ENCODE data around the gene SRL.
A peak's percentile ranks its signal among the peaks of the same experiment; 100 is the strongest.

The SRL gene

GRCh38 chr16:4266372-4266771 is 24.5 kb upstream of the SRL start:
- no peak overlapping the region for H3K27ac ChIP-seq
- TF ChIP-seq CTCF (conservative IDR thresholded peaks at IDR 0.05) = no peak

GRCh38 chr16:4265676-4266075 is 23.8 kb upstream of the SRL start:
- TF ChIP-seq CTCF (conservative IDR thresholded peaks at IDR 0.05) = no peak
- H3K27ac ChIP-seq = no peak overlapping the region

- H3K27ac ChIP-seq = no peak overlapping the region
These were observed 22.7 kb upstream of the SRL start for GRCh38 chr16:4264546-4264945.

GRCh38 chr16:4263504-4264436 is 21.9 kb upstream of the SRL start:
- TF ChIP-seq CTCF (conservative IDR thresholded peaks at IDR 0.05) = no peak
- no peak overlapping the region for H3K27ac ChIP-seq

More at GRCh38 chr16:4264546-4264945, 22.7 kb upstream of the SRL start:
- no peak for TF ChIP-seq CTCF (conservative IDR thresholded peaks at IDR 0.05)

GRCh38 chr16:4262303-4262835 is 20.5 kb upstream of the SRL start:
- no peak for TF ChIP-seq CTCF (conservative IDR thresholded peaks at IDR 0.05)
- H3K27ac ChIP-seq = no peak overlapping the region

- TF ChIP-seq CTCF (conservative IDR thresholded peaks at IDR 0.05) = peak; percentile 40
- H3K27ac ChIP-seq = no peak overlapping the region
These were observed 19.8 kb upstream of the SRL start for GRCh38 chr16:4261557-4262172.

GRCh38 chr16:4260360-4260759 is 18.5 kb upstream of the SRL start:
- no peak for TF ChIP-seq CTCF (conservative IDR thresholded peaks at IDR 0.05)

More at GRCh38 chr16:4260360-4260759, 18.5 kb upstream of the SRL start:
- no peak overlapping the region for H3K27ac ChIP-seq

Measured in VCaP (cell line).